HG03442 (cell line): ENCODE measurements around the gene RASSF5.
"Not testable (repeated sequence)": the region's sequence is repeated elsewhere in the genome, so short reads cannot be mapped to it uniquely, and the experiment has no call there.

Experiments used
- ATAC-seq: cut with Tn5 transposase; IDR thresholded peaks from one replicate; pipeline ENCODE4 v1.9.1; 2021; ENCODE audit warnings: mild to moderate bottlenecking, moderate library complexity; ENCODE audit not compliant: unreplicated experiment

Gene RASSF5

DNA sequence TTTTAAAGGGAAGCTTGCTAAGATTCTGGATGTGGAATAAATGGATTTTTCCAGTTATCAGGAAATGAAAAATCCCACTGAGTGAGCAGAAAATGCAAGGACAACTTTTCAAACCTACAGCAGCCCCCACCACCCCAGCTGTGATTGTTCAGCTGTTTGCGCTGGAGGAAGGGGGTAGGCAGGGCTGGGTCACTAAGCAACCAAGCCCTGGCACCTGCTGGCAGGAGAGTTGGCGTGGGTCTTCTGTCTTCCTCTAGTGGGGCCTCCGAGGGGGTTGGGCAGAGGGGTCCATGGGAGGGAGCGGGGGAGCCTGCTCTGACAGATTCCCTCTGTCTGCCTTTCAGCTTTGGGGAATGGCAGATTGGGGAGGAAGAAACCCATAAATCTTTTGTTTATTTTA, 59.7 kb downstream of the RASSF5 start:
- no peak for ATAC-seq

DNA sequence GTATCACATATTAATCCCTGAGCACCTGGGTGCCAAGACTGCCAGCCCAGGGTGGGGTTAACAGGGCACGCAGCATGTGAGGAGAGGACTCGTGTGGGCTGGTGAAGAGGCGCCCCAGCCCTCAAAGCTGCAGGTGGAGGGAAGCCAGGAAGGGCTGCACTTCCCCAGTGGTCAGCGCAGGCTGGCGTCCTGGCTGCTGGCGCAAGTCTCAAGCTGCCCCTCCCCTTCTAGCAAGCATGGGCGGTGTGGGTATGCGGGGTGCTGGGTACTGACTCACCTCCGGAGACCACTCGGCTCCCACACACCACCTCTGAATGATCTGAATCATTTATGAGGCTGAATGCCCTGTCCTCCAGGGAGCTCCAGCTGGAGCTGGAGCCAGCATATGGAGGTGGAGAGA, 60.9 kb downstream of the RASSF5 start:
- ATAC-seq, result no peak

DNA sequence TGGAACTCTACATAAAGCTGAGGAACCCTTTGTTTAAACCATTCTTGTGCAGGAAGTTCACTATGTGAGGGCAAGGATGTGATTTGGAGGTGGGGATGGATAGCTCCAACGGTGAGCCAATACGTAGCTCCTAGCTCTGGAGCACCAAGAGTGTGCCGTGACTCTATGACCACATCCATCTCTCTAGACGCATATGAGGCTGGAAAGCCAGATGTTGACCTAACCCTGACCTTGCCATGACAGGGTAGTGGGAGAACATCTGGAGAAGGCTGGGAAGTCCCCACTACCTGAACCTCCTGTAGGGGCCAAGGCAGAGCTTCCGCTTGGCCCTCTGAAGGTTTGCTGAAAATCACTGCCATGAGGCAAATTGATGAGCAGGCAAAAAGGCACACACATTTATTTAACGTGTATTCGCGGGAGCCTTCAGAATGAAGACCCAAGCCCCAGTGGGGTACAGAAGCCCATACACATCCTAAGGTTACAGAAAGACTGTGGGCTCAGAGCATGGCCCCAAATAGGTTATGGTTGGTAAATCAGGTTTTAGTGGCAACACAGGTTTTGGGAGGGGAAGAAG, 61.5 kb downstream of the RASSF5 start:
- ATAC-seq, result no peak

DNA sequence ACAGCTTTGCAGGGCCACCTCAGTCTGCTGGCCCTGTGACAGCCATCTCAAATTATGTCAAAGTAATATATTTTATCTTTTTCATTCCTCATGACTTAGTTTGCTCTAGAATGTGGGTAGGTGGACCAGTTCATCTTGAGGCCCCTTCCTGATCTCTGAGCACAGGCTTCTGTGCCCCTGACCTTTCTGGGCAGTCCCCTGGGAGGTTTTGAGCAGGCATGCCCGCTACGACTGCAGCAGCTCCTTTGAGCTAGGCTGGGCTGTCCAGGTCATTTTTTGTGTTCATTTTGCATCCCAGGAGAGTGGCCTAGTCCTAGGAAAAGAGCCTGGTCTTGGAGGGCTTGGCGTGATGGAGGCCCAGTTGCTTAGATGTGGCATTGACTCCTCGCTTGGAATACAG, 62.2 kb downstream of the RASSF5 start:
- no peak for ATAC-seq

DNA sequence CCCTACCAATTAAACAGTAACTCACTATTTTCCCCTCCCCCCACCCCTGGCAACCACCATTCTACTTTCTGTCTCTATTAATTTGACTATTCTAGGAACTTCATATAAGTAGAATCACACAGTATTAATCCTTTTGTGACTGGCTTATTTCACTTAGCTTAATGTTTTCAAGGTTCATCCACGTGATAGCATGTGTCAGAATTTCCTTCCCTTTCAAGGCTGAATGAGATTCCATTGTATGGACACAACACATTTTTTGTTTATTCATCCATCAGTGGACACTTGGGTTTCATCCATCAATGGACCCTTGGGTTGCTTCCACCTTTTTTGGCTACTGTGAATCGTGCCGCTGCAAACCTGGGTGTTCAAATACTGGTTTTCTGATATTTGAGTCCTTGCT, 63.2 kb downstream of the RASSF5 start:
- ATAC-seq, result no peak

DNA sequence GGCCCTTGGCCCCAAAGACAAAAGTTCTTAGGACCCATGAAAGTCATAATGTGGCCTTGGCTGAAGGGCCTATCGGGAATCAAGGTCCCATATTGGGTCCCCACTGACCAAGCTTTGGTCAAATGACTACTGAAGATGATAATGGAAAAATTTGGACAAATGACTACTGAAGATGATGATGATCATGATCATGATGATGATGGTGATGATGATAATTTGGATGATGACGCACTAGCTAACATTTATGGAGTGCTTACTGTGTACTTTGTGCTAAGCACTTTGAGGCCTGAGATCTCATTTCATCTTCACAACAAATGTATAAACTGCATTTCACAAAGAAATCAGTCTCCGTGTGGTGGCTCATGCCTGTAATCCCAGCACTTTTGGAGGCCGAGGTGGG, 65.5 kb downstream of the RASSF5 start:
- no peak for ATAC-seq

DNA sequence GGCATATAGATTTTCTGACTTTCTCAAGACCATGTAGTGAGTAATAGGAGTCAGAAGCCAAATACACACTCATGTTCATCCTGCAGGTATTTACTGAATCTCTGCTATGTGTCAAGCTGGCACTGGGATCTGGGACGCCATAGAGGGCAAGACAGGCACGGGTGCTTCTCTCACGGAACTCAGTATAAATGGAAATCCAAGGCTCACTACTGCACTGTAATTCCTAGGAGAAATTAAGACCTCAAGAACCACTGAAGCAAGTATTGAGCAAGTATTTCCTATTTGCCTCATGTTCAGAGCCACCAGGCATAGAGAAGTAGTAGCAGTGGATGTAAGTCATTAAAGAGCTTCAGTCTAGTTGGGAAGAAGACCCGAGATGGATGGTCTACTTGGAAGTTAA, 66.0 kb downstream of the RASSF5 start:
- ATAC-seq, result no peak

DNA sequence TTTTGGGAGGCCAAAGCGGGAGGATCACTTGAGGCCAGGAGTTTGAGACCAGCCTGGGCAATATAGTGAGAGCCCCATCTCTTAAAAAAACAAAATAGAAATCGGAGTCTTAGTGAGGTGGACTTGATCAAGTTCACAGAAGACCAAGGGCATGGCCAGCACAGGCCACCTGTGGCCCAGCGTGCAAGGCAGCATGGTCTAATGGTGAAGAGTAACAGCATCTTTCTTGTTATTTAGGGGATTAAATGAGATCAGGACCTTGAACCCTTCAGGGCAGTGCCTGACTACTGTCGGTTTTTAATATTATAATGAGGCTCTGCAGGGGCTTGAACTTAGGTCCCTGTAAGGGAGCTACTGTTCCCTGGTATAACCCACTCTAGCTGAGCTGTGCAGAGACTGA, 66.4 kb downstream of the RASSF5 start:
- ATAC-seq, result no peak

DNA sequence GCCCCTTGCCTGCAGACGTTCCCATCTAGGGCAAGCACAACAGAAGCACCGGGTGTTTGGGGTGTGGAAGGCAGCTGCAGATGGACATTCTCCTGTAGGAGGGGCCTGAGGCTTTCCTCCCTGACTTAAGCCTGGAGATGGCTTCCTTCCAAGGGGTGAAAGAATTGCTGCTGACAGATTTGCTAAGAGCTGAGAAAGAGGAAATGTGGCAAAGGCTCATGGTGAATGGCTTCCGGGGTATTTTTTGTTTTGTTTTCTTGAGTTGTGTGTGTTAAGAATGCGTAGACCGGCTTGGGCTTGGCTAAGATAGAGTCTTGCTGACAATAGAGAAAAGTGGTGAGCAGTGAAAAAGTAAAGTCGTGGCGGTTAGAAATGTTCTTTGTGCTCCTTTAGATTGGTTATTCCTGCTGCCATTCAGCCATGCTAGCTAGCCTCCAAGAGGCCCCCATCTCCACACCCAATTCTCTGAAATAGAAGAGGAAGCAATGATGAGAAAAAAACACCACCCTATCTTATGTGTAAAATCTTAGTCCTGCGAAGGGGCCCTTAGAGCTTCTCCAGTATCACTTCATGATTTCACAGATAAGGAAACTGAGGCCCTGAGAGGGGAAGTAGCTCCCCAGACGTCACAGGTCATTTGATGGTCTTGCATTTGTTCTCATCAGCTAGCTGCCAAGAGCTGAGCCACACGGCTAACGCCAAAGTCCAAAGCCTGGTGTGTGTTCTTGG, 68.0 kb downstream of the RASSF5 start:
- ATAC-seq, result no peak

DNA sequence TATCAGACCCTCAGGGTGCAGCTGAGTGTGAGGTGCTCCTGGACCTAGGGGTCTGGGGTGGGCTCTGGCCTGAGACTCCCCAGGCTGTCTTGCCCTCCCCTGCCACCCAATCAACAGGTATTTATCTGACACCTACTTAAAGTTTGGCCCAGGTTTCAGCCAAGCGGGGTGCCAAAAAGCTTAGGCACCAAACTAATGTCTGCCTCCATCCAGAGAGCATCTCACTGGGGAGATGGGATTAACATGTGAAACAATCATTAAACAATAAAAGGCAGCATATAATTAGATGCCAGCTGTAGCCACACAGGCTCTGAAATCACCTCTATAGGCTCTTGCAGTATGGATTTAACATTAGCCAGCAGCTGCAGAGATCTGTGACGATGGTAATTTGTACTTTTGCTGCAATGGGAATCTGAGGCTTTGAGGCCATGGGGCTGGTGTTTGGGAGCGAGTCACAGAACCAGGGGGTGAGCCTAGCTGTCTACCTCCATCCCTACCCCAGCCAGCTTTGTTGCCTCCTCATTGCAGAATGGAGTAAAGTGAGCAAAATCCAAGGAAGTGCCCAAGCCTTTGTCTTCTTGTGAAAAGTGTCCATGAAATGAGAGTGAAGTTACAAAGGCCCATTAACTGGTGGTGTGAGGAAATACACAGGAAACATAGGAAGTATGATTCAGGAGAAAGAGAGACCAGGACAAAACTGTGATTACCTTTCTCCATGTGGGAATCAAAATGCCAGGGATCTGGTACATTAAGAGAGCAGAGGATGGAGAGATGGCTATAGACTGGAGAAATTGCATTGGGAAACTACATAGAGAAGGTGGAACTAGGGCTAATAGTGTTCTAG, 68.8 kb downstream of the RASSF5 start:
- no peak for ATAC-seq

DNA sequence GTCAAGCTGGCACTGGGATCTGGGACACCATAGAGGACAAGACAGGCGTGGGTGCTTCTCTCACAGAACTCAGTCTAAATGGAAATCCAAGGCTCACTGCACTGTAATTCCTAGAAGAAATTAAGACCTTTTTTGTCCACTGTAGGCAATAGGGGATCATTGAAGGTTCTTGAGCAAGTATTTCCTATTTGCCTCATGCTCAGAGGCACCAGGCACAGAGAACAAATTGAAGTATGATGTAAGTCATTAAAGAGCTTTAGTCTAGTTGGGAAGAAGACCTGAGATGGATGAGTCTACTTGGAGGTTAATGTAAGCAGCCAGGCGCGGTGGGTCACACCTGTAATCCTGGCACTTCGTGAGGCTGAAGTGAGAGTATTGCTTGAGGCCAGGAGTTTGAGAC, 70.3 kb downstream of the RASSF5 start:
- ATAC-seq, result no peak

DNA sequence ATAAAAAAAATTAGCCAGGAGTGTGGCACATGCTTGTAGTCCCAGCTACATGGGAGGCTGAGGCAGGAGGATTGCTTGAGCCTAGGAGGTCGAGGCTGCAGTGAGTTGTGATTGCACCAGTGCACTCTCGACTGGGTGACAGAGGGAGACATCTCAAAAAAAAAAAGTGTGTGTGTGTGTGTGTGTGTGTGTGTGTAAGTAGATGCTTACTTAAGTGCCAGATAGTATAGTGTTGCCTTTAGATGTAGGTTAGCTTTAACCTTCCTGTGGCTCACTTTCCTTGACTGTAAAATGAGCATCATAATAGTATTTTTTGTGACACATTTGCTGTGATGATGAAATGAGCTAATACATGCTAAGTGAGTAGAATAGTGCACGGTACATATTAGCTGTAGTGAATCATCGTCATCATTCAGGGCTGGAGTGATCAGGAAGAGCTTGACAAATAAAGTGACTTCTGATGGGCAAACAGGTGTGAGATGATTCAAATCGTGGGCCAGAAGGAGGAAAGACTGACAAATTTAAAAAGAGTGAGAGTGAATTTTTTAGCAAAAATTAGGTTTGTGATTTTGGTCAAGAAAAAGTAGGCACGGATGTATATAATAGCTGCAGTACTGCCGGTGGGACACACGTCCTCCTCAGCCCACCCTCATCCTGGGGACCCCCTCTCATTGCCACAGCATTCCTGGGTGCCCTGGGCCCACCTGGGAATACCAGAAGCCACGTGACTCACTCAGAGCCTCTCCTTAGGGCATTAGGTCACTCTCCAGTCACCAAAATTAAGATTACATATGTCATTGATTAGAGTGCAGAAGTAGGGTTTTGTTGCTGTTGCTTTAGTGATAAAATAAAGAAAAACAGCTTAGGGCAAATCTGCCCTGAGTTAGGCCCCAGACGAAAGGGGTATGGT, 71.0 kb downstream of the RASSF5 start:
- ATAC-seq, result no peak

DNA sequence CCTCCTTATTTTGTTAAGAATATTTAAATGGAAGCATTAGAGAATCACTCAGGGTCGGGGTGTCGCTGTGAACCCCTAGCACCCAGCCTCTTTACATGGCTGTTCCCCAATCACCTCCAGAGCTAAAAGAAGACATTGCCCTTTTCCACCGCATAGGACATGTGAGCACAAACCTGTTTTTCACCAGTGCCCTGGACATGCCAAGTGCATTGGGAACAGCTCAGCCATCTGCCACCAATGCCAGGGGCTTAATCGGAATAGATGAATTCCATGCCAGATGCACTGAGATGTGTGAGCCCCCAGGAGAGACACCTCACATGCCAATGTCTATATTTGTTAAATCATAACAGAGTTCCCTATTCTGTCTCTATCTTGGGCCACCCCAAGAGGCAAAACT, 71.6 kb downstream of the RASSF5 start:
- no peak for ATAC-seq

DNA sequence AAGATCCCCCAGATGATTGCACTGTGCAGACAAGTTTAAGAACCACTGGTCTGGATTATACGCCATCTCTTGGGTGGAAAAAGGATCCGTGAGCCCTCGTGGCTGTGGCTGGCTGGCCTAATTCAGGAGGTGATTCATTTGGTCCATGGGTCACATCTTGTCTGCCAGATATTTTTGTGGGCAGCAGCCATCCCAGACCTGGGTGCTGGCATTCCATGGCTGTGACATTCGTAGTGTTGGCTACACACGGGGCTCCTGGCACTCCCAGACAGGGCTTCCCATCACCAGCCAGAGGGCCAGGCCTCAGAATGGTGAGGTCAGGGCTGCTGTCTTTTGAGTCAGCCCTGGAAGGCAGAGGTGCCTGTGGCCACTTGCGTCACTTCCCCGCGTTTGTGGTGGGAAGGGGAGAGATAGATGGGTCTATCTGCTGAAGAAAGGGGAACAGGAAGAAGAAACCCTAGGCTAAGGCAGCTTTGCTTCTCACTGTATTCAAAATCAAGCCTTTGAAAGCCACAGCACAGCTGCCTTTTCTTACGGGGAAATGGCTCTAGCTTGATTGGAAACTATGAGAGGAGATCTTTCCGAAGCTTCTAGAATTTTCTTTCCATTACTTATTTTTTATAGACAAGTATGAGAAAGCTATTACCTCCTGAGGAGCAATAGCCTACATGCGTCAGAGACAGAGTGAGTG, 72.6 kb downstream of the RASSF5 start:
- ATAC-seq, result peak; percentile 75

DNA sequence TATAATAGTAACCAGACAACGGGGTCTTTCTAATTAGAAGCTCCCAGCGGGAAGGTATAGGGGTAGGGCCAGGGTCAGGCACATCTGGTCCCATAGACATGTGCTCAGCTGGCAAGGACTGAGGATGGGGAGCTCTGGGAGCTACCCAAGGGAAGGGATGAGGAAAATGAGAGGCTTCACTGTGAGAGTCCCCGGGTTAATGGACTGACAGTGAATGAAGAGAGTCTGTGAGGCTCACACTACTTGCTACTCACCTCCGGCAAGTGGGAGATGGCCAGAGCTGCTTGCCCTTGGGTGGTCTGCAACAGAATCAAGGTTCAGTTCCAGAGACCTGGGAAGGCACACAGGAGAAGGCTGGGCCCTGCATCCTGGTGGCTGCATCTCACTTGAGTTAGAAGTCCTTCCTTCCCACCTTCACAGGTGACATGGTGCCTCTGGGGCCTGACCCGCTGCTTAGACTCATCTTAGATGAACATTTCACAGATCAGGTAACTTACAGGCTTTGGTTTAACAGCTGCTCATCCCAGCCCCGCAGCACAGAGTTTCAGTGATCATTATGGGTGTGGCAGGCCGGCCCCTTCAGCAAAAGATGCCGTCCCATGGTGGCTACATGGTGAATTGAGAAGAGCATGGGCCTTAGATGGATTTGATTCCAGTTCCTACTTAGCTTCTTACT, 73.2 kb downstream of the RASSF5 start:
- no peak for ATAC-seq

DNA sequence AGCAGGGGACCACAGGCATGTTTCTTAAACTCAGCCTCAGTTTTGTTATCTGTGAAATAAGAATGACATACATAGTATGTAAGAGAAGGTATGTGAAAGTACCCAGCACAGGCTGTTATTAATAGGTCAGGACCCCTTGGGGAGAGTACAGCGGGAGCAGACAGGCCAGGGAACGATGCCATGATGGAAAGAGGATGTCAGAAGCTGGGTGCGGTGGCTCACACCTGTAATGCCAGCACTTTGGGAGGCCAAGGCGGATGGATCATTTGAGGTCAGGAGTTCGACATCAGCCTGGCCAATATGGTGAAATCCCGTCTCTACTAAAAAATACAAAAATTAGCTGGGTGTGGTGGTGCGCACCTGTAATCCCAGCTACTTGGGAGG, 73.8 kb downstream of the RASSF5 start:
- ATAC-seq, result not testable (repeated sequence)

DNA sequence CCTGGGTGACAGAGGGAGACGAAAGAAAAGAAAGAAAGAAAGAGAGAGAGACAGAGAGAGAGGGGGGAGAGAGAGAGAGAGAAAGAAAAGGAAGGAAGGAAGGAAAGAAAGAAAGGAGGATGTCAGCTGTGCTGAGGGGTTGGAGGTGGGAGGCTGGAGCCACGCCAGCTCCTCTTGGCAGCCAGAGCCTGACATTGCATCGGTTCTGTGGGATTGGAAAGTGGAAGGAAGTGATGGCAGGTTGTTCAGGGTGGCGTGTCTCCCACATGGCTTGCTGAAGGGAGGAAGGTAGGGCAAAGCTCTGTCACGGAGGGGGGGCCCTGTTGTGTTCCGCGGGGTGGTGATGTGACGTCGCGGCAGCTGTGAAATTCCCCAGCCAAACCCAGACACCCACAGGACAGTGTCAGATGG, 74.2 kb downstream of the RASSF5 start:
- ATAC-seq, result no peak

DNA sequence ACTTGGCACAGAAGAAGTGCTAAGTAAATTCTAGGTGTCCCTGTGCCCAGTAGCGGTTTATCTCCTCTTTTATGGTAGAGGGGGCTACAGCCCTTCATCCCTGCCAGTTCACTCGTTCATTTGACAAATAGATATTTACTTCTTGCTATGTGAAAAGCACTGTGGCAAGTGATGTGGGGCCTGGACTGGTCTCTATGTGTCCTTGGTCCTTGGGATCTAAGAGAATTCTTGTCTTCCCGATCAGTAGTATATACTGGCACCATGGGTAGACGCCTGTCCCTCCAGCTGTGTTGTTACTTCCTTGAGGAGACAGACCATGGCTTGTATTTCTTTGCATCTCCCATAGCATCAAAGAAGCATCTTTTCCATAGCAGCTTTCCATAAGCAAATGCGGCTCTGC, 75.2 kb downstream of the RASSF5 start:
- ATAC-seq, result no peak

DNA sequence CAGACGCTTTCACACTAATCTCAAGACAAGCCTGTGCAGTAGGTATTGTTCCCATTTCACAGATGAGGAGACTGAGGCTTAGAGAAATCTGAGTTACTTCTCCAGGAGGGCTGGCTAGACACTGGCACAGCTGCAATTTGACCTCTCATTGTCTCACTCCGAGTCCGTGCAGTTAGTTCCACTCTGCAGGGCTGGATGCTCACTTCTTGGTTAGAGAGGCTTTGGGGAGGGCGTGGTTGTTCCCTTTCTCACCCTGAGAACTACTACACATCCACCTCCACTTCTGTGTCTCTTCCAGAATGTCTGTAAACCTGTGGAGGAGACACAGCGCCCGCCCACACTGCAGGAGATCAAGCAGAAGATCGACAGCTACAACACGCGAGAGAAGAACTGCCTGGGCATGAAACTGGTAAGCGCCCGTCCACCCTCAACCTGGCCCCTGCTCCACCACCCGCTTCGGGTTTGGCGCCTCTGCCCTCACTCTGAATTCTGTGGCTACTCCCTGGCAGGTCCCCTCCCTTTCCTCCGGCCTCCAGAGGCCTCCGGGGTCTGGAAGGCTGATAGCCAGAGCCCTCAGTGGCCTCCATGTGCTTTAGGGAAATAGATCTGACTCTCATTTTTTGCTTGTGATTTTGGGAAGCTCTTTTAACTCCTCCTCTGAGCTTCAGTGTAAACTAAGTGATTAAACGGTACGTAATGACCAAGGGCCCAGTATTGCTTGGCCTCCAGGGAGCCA, 75.8 kb downstream of the RASSF5 start:
- ATAC-seq, result no peak
